Gastrocnemius medialis (tissue), 4 donors: ENCODE measurements around the gene WWP2.

Experiments
- POLR2A ChIP-seq, 2 donors: fragments of 450-650 bp; IDR thresholded peaks; one replicate each; pipeline ENCODE4 v1.6.1; 2017; ENCODE audit warnings: antibody characterized with exemption in 2 of 2, mild to moderate bottlenecking in 2 of 2, moderate library complexity in 2 of 2
- TF ChIP-seq, protein P1 (sequence below), 5 experiments: fragments of 450-650 bp in 3 of 5; fragments of 200-600 bp in 2 of 5; sonication (generic) in 2 of 5; IDR thresholded peaks in 4 of 5; conservative IDR thresholded peaks in 1 of 5; 1 replicate in 4 of 5; 2 replicates in 1 of 5; pipeline ENCODE4 v1.5.1; 2016 to 2019; ENCODE audit warnings: antibody characterized with exemption in 5 of 5, mild to moderate bottlenecking in 3 of 5, moderate library complexity in 3 of 5

DNA sequence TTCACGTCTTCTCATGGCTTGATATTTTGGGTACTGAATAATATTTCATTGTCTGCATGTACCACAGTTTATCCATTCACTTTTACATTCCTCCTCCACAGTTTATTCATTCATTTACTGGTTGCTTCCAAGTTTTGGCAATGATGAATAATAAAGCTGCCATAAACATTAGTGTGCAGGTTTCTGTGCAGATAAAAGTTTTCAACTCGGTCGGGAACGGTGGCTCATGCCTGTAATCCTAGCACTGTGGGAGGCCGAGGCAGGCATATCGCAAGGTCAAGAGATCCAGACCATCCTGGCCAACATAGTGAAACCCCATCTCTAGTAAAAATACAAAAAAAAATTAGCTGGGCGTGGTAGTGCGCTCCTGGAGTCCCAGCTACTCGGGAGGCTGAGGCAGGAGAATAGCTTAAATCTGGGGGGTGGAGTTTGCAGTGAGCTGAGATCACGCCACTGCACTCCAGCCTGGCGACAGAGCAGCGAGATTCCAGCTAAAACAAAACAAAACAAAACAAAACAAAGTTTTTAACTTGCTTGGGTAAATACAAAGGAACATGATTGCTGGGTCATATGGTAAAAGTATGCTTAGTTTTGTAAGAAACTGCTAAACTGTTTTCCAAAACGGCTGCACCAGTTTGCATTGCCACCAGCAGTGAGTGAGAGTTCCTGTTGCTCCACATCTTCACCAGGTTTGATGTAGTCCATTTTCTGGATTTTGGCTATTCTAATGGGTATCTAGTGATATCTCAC lies 89.5 kb downstream of the WWP2 start:
- TF ChIP-seq, protein P1, sequence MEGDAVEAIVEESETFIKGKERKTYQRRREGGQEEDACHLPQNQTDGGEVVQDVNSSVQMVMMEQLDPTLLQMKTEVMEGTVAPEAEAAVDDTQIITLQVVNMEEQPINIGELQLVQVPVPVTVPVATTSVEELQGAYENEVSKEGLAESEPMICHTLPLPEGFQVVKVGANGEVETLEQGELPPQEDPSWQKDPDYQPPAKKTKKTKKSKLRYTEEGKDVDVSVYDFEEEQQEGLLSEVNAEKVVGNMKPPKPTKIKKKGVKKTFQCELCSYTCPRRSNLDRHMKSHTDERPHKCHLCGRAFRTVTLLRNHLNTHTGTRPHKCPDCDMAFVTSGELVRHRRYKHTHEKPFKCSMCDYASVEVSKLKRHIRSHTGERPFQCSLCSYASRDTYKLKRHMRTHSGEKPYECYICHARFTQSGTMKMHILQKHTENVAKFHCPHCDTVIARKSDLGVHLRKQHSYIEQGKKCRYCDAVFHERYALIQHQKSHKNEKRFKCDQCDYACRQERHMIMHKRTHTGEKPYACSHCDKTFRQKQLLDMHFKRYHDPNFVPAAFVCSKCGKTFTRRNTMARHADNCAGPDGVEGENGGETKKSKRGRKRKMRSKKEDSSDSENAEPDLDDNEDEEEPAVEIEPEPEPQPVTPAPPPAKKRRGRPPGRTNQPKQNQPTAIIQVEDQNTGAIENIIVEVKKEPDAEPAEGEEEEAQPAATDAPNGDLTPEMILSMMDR (IDR thresholded peaks at IDR 0.05 in 4 of 5, conservative IDR thresholded peaks at IDR 0.05 in 1 of 5): no peak
- TF ChIP-seq POLR2A (IDR thresholded peaks at IDR 0.05): no peak
